Astrocyte of the cerebellum (primary cell): ENCODE measurements around the gene ESYT2.

Source experiments
- DNase-seq: peaks from one replicate; pipeline ENCODE4 v3.0.0-alpha.2; 2011; ENCODE audit warnings: low read depth
- H3K4me3 ChIP-seq: 2 replicates; pipeline ENCODE4 v1.5.1; 2011; ENCODE audit warnings: mild to moderate bottlenecking, low read depth, low read length, moderate library complexity
- CTCF ChIP-seq: IDR thresholded peaks from 2 replicates; pipeline ENCODE4 v1.5.1; 2012; ENCODE audit warnings: low read length, low read depth, moderate library complexity, mild to moderate bottlenecking; ENCODE audit errors: missing control alignments
- in situ Hi-C: cut with HindIII; loops from 2 replicates; pipeline ENCODE4 v1.10.0; 2017; ENCODE audit warnings: low sequenced_read_pairs

The ESYT2 gene

GRCh38 chr7:158816271-158816670 is 13.0 kb downstream of the ESYT2 start:
- no peak for DNase-seq
- H3K4me3 ChIP-seq, result no peak overlapping the region
- no peak for TF ChIP-seq CTCF
- in situ Hi-C loops, result no loop called here

- H3K4me3 ChIP-seq, result no peak overlapping the region
- no peak for TF ChIP-seq CTCF
- no peak for DNase-seq
- in situ Hi-C loops, result no loop called here
Measured at GRCh38 chr7:158815800-158816128, 13.5 kb downstream of the ESYT2 start.

GRCh38 chr7:158815083-158815799 is 14.1 kb downstream of the ESYT2 start:
- no peak overlapping the region for H3K4me3 ChIP-seq
- TF ChIP-seq CTCF, result no peak
- in situ Hi-C loops, result no loop called here
- no peak for DNase-seq

GRCh38 chr7:158814637-158815036 is 14.7 kb downstream of the ESYT2 start:
- no peak for DNase-seq
- no peak overlapping the region for H3K4me3 ChIP-seq
- in situ Hi-C loops, result no loop called here
- no peak for TF ChIP-seq CTCF

- no peak for DNase-seq
- TF ChIP-seq CTCF, result no peak
- in situ Hi-C loops, result no loop called here
- H3K4me3 ChIP-seq, result no peak overlapping the region
Measured at GRCh38 chr7:158812684-158813083, 16.6 kb downstream of the ESYT2 start.

GRCh38 chr7:158811894-158812293 is 17.4 kb downstream of the ESYT2 start:
- in situ Hi-C loops, result no loop called here
- DNase-seq, result no peak
- H3K4me3 ChIP-seq, result no peak overlapping the region
- no peak for TF ChIP-seq CTCF
